ENCODE results near the gene CARS2. TPM values are rescaled to one million over a fixed set of nuclear protein-coding genes. Genes with fewer than 3 reads are reported as not detected.
A peak's percentile ranks its signal among the peaks of the same experiment; 100 is the strongest.

Gene CARS2
- 100 to 1,000 TPM in 1 of 4 donors, 10 to 100 TPM in 3; 27.4 to 229 (median 53.8) TPM for total RNA-seq

- intact Hi-C loops (cut with DNase I; ENCODE audit: low total_unique reads) = no loop called here
- Histone ChIP-seq H3K27ac (peak within 1 kb of the TSS; percentile 73 to 82), H3K4me3 (peak within 1 kb of the TSS; percentile 69 to 71), H3K9me3 (no peaks in the 10 kb centered on the region), H3K4me1 (peaks cover 3 to 7% of the 10 kb centered on the region in 2 donors), H3K36me3 (no peaks in the 10 kb centered on the region), H3K27me3 (no peaks in the 10 kb centered on the region)
- TF ChIP-seq CTCF (IDR thresholded peaks at IDR 0.05) = peak in 1 of 4 experiments; percentile 18
- peak; percentile 47 to 80 for TF ChIP-seq POLR2A (IDR thresholded peaks at IDR 0.05)
- DNase-seq = peak; percentile 96 to 97
These were observed at the start of gene CARS2 for GRCh38 chr13:110705826-110706569. Gene CARS2 (minus strand): TSS chr13:110706116. CDS start chr13:110706093, 23 bp downstream.

- TF ChIP-seq CTCF (IDR thresholded peaks at IDR 0.05) (no peak), POLR2A (IDR thresholded peaks at IDR 0.05) (no peak)
- Histone ChIP-seq H3K4me3 (no peak overlapping the region), H3K9me3 (no peaks in the 10 kb centered on the region), H3K27me3 (no peaks in the 10 kb centered on the region), H3K36me3 (no peaks in the 10 kb centered on the region), H3K4me1 (no peaks in the 10 kb centered on the region), H3K27ac (no peak overlapping the region)
- intact Hi-C loops (cut with DNase I; ENCODE audit: low total_unique reads) = no loop called here
- DNase-seq = no peak
These were observed 42.4 kb upstream of the CARS2 start for GRCh38 chr13:110748271-110748670.

GRCh38 chr13:110746438-110746837 lies 40.5 kb upstream of the CARS2 start:
- Histone ChIP-seq H3K4me3 (no peak overlapping the region), H3K27ac (no peak overlapping the region), H3K9me3 (no peaks in the 10 kb centered on the region), H3K4me1 (no peaks in the 10 kb centered on the region), H3K27me3 (no peaks in the 10 kb centered on the region), H3K36me3 (no peaks in the 10 kb centered on the region)
- TF ChIP-seq POLR2A (IDR thresholded peaks at IDR 0.05) = no peak
- TF ChIP-seq CTCF (IDR thresholded peaks at IDR 0.05) = no peak
- intact Hi-C loops (cut with DNase I; ENCODE audit: low total_unique reads) = no loop called here
- DNase-seq = no peak

- Histone ChIP-seq H3K36me3 (no peaks in the 10 kb centered on the region), H3K27me3 (no peaks in the 10 kb centered on the region), H3K4me1 (no peaks in the 10 kb centered on the region), H3K27ac (no peak overlapping the region), H3K4me3 (no peak overlapping the region), H3K9me3 (no peaks in the 10 kb centered on the region)
- intact Hi-C loops (cut with DNase I; ENCODE audit: low total_unique reads) = no loop called here
- DNase-seq = no peak
- TF ChIP-seq CTCF (IDR thresholded peaks at IDR 0.05) (no peak), POLR2A (IDR thresholded peaks at IDR 0.05) (no peak)
These were observed 37.8 kb upstream of the CARS2 start for GRCh38 chr13:110743687-110744086.

GRCh38 chr13:110737555-110737954 lies 31.6 kb upstream of the CARS2 start:
- no peak for DNase-seq
- Histone ChIP-seq H3K9me3 (no peaks in the 10 kb centered on the region), H3K27me3 (no peaks in the 10 kb centered on the region), H3K36me3 (no peaks in the 10 kb centered on the region), H3K4me1 (no peaks in the 10 kb centered on the region), H3K27ac (no peak overlapping the region), H3K4me3 (no peak overlapping the region)
- TF ChIP-seq POLR2A (IDR thresholded peaks at IDR 0.05) = no peak
- intact Hi-C loops (cut with DNase I; ENCODE audit: low total_unique reads) = no loop called here

All from uterus (tissue), 4 donors.